ENCODE results near the gene YIPF2.
"Not testable (repeated sequence)": the region's sequence is repeated elsewhere in the genome, so short reads cannot be mapped to it uniquely, and the experiment has no call there.

YIPF2 gene

DNA sequence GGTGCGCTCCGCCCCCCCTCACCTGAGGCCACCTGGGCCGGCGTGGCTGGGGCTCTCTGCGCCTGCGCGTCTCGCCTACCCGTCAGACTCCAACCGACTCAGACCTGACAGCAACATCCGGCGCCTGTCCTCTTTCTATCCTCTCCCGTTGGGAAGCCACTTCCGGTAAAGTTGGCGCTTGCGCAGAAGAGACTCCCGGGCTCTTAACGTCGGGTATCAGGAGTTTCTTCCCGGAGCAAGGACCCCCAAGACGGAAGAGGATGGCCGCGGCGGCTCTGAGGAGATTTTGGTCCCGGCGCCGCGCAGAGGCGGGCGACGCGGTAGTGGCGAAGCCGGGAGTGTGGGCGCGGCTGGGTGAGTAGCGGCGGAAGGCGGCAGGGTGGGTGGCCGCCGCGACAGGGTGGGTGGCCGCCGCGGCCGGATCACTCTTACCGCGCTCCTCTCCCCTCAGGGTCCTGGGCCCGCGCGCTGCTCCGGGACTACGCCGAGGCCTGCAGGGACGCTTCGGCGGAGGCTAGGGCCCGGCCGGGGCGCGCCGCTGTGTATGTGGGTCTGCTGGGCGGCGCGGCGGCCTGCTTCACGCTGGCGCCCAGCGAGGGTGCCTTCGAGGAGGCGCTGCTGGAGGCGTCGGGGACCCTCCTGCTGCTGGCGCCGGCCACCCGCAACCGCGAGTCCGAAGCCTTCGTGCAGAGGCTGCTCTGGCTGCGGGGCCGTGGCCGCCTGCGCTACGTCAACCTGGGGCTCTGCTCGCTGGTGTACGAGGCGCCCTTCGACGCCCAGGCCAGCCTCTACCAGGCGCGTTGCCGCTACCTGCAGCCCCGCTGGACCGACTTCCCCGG, at the start of gene YIPF2, which contains the start of gene TIMM29:
Gene YIPF2 (minus strand): TSS at position 77 of the 839 bp plus-strand sequence. CDS start 229 bp downstream, outside the sequence.
Gene TIMM29 (plus strand): TSS at position 249 of the 839 bp plus-strand sequence. CDS start 12 bp downstream, at position 261.
- peak; percentile 91 for DNase-seq (ENCODE audit: low read depth)

DNA sequence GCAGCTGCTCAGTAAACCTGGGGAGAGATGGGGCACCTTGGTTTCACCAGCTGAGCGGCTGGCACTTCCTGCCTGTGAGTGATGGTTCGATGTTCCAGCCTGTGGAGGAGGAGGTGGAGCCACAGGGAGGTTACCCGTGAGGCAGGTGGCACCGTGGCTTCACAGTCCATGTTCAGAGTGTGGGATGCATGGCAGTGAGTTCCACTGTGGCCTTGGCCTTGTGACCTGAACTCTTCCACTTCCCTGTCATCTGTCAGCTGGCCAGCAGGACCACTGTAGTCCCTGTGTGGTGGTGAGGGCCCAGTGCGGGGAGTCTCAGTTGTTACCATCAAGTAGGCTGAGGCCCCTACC, 49.3 kb upstream of the YIPF2 start:
- DNase-seq (ENCODE audit: low read depth), result no peak

- no peak for DNase-seq (ENCODE audit: low read depth)
Measured at GRCh38 chr19:10976131-10976892, 47.9 kb upstream of the YIPF2 start.

DNA sequence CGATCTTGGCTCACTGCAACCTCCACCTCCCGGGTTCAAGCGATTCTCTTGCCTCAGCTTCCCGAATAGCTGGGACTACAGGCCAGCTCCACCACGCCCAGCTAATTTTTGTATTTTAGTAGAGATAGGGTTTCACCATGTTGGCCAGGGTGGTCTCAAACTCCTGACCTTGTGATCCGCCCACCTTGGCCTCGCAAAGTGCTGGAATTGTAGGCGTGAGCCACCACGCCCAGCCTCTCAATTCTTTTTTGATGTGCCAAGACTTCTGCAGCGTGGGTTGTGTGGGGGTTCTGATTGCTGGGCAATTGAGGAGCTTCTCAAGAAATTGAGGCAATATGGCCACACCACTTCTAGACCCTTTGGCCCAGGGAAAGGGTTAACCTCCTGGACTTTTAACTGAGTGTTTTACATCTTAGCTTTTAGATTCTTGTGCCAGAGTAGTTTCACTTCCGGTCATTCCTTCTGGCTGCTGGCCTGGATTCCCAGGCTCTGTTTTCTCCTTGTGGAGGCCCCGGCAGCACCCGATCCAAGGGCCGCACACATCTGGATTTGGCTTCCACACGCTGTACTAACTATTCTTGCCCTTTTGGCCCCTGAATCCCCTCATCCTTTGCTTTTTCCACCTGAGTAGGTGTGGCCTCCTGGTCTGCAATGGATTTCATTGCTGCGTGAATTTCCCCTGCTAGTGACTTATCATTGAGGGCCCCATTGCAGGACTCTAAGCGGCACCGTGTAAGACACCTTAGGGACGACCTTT, 47.1 kb upstream of the YIPF2 start:
- no peak for DNase-seq (ENCODE audit: low read depth)

GRCh38 chr19:10971107-10971726, 42.8 kb upstream of the YIPF2 start:
- no peak for DNase-seq (ENCODE audit: low read depth)

DNA sequence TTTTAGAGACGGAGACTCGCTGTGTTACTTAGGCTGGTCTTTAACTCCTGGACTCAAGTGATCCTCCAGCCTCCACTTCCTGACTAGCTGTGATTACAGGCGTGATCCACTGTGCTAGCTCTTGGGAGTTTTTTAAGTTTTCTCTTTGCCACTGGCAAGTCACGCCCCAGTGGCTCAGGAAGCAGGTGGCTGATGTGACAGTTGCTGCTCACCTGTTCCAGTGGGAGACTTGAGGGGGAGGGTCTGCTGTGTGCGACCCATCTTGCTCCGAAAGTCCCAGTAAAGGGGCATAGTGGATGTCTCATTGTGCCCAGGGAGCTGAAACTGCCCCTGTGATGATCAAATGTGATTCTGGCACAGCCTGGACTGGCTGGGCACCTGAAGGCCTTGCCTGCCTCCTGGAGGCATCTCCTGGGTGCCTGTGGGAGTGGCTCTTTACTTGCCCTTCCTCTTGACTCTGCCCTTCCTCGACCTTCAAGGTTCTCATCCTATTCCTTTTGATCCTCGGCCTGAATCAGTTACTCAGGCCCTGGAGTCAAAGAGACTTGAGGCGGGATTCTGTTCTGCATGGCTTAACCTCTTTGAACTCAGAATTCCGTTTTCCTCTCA, 40.2 kb upstream of the YIPF2 start:
- no peak for DNase-seq (ENCODE audit: low read depth)

DNA sequence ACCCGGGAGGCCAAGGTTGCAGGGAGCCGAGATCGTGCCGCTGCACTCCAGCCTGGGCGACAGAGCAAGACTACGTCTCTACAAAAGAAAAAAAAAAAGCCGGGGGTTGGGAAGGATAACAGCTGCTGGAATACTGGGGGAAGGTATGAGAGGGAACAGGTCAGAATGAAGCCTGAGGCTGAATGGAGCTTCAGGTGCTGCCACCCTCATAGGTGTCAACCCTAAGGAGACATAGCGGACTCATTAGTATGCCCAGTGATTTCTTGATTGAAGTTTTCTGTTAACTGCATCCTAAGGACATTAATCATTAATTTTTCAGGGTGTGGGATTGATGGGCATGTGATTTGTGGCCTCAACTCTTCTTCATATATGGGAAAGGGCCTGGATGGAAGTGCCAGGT, 38.4 kb upstream of the YIPF2 start:
- DNase-seq (ENCODE audit: low read depth), result no peak

DNA sequence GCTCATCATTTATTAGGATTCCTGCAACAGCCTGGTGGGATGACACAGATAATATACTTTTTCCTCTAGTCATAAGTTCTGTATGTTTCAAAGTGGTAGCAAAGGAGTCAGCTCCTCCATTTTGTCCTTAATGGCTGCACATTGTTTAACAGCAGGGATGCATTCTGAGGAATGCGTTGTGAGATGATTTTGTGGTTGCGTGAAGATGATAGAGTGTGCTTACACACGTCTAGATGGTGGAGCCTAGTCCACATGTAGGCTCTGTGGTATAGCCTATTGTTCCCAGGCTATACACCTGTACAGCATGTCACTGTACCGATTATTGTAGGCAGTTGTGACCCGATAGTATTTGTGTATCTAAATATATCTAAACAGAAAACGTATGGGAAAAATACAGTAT, 37.0 kb upstream of the YIPF2 start:
- DNase-seq (ENCODE audit: low read depth), result no peak

GRCh38 chr19:10964903-10965302, 36.5 kb upstream of the YIPF2 start:
- DNase-seq (ENCODE audit: low read depth), result no peak

DNA sequence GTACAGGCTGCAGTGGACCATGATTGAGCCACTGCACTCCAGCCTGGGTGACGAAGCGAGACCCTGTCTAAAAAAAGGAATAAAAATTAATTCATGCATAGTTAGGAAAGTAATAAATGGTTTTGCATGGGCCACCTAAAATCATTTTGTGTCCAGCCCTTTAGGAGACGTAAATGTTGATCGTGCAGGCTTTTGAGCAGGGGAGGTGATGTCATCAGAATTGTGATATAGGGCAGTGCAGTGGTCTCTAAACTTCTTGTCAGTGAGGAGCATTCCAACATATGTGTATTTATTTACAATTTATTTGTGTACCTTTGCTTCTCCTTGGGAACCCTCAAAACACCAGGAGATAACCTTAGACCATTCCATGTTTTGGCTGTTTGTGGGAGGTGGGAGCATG, 35.4 kb upstream of the YIPF2 start:
- DNase-seq (ENCODE audit: low read depth), result no peak

DNA sequence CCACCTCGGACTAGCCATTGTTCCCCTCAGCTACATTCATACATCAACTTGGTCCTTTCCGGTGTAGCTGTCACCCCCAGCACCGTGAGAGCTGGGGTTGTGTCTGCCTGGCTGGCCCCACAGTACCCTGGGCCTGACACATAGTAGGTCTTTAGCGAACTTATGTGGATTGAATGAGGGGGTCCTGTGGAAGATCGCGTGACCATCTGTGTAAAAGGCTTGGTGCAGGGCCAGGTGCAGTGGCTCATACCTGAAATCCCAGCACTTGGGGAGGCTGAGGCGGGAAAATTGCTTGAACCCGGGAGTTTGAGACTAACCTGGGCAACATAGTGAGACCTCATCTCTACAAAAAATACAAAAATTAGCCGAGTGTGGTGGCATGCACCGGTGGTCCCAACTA, 34.4 kb upstream of the YIPF2 start:
- DNase-seq (ENCODE audit: low read depth), result no peak

GRCh38 chr19:10961073-10961860, 32.8 kb upstream of the YIPF2 start:
- DNase-seq (ENCODE audit: low read depth), result no peak

DNA sequence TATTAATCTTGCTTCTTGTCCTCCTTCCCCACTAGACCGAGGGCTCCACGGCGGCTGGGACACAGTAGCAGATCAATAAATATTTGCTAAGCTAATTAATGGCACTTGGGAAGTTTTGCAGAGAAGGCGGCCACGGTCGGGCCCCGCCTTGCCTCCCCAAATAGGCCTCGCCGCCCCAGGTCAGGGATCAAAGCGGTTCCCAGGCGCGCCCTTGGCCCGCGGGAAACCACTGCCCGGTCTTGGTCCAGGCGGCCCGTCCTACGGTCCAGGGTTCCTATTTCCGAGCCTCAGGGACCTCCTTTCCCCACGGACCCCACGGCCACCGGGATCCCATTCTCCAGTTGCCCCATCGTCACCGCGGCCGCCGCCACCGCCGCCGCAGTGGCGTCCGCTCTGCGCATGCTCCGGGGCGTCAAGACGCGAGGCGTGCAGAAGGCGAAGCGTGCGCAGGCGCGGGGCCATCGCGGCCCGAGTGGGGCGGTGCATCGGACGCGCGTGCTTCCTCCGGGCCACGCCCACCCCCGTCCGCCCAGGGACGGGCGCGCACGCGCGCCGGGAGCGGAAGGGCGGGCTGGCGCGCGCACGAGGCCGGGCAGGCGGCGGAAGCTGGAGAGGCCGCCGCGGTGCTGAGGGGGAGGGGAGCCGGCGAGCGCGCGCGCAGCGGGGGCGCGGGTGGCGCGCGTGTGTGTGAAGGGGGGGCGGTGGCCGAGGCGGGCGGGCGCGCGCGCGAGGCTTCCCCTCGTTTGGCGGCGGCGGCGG, 32.1 kb upstream of the YIPF2 start, which contains the start of gene SMARCA4:
Gene SMARCA4 (plus strand): TSS at position 717 of the 759 bp plus-strand sequence. CDS start 23,122 bp downstream, outside the sequence.
- peak; percentile 97 for DNase-seq (ENCODE audit: low read depth)

GRCh38 chr19:10959277-10959968, 31.0 kb upstream of the YIPF2 start:
- DNase-seq (ENCODE audit: low read depth), result not testable (repeated sequence)

GRCh38 chr19:10952809-10953208, 24.4 kb upstream of the YIPF2 start:
- DNase-seq (ENCODE audit: low read depth), result no peak

GRCh38 chr19:10946958-10947657, 18.7 kb upstream of the YIPF2 start:
- no peak for DNase-seq (ENCODE audit: low read depth)

GRCh38 chr19:10945264-10945663, 16.8 kb upstream of the YIPF2 start:
- DNase-seq (ENCODE audit: low read depth), result no peak

GRCh38 chr19:10943412-10943811, 15.0 kb upstream of the YIPF2 start:
- not testable (repeated sequence) for DNase-seq (ENCODE audit: low read depth)

GRCh38 chr19:10941649-10942048, 13.2 kb upstream of the YIPF2 start:
- not testable (repeated sequence) for DNase-seq (ENCODE audit: low read depth)

Data from stimulated activated CD8-positive, alpha-beta memory T cell treated with anti-CD3 and anti-CD28 coated beads, Interleukin-4, amount 100 ng/mL, for 24 hours (primary cell).